DMS53 treated with DMSO at 0.1 percent for 48 hours (cell line): Measurements from ENCODE around the gene ADGRL2.
"Not testable (repeated sequence)": the region's sequence is repeated elsewhere in the genome, so short reads cannot be mapped to it uniquely, and the experiment has no call there.

Source experiments
- DNase-seq: peaks from one replicate; lab custom pipeline; 2025; ENCODE audit not compliant: unreplicated experiment; lab: John Stamatoyannopoulos, UW

The ADGRL2 gene

GRCh38 chr1:81846630-81847029 is 45.9 kb downstream of the ADGRL2 start:
- no peak for DNase-seq

GRCh38 chr1:81847063-81847462 is 46.3 kb downstream of the ADGRL2 start:
- DNase-seq = no peak

- DNase-seq = peak; percentile 67
Observed at GRCh38 chr1:81848880-81849682, 48.3 kb downstream of the ADGRL2 start.

GRCh38 chr1:81850031-81850430 is 49.3 kb downstream of the ADGRL2 start:
- DNase-seq = no peak

GRCh38 chr1:81850495-81850894 is 49.8 kb downstream of the ADGRL2 start:
- no peak for DNase-seq

GRCh38 chr1:81851217-81851616 is 50.5 kb downstream of the ADGRL2 start:
- DNase-seq = no peak

- DNase-seq = no peak
Observed at GRCh38 chr1:81852961-81853360, 52.2 kb downstream of the ADGRL2 start.

- DNase-seq = no peak
Observed at GRCh38 chr1:81867235-81867634, 66.5 kb downstream of the ADGRL2 start.

GRCh38 chr1:81869307-81869706 is 68.6 kb downstream of the ADGRL2 start:
- no peak for DNase-seq

- DNase-seq = not testable (repeated sequence)
Observed at GRCh38 chr1:81871091-81871490, 70.4 kb downstream of the ADGRL2 start.

- no peak for DNase-seq
Observed at GRCh38 chr1:81873946-81874345, 73.2 kb downstream of the ADGRL2 start.

- DNase-seq = no peak
Observed at GRCh38 chr1:81874461-81874860, 73.7 kb downstream of the ADGRL2 start.

- DNase-seq = no peak
Observed at GRCh38 chr1:81874940-81875339, 74.2 kb downstream of the ADGRL2 start.

- no peak for DNase-seq
Observed at GRCh38 chr1:81876901-81877733, 76.4 kb downstream of the ADGRL2 start.

GRCh38 chr1:81877940-81878339 is 77.2 kb downstream of the ADGRL2 start:
- DNase-seq = no peak

GRCh38 chr1:81878538-81878937 is 77.8 kb downstream of the ADGRL2 start:
- no peak for DNase-seq

GRCh38 chr1:81880781-81881180 is 80.0 kb downstream of the ADGRL2 start:
- no peak for DNase-seq

GRCh38 chr1:81885291-81885690 is 84.6 kb downstream of the ADGRL2 start:
- DNase-seq = no peak

- DNase-seq = not testable (repeated sequence)
Observed at GRCh38 chr1:81886292-81886691, 85.6 kb downstream of the ADGRL2 start.

- DNase-seq = no peak
Observed at GRCh38 chr1:81887421-81888144, 86.8 kb downstream of the ADGRL2 start.

GRCh38 chr1:81889166-81889565 is 88.4 kb downstream of the ADGRL2 start:
- DNase-seq = no peak

GRCh38 chr1:81894867-81895266 is 94.1 kb downstream of the ADGRL2 start:
- DNase-seq = no peak
